Posterior vena cava (tissue), 2 donors: ENCODE measurements around the gene POU3F2. TPM values are rescaled to one million over a fixed set of nuclear protein-coding genes. Genes with fewer than 3 reads are reported as not detected.

Experiments used
- DNase-seq: peaks from one replicate; pipeline ENCODE4 v3.0.0-alpha.2; 2020; ENCODE audit warnings: low spot score
- intact Hi-C, 2 donors: fragments of 100-400 bp; cut with DNase I; formaldehyde crosslinking; loops; one replicate each; pipeline versions ENCODE4 v1.14.1 to v1.14.2; 2022 to 2023
- total RNA-seq, 2 donors: library from RNA; stranded (reverse); fragmentation: NEBNext Ultra II Directional; extraction: Animal tissue kit (Norgen Biotek cat#: 25700); gene quantifications; one replicate each; pipeline ENCODE4 v1.2.1, GENCODE V29; 2021
- donor health status: DM: yes; HTN: yes; CAD: no.
- donor health status: DM: yes; HTN: yes; CAD: no.

POU3F2 gene
- total RNA-seq, 2 donors from 2014 or later = not detected

GRCh38 chr6:98887650-98888049 is 53.3 kb downstream of the POU3F2 start:
- DNase-seq = no peak
- intact Hi-C loops = no loop called here

Other genes with a start within 250 kb of the POU3F2 start
- gene FBXL4, start 113.4 kb downstream of the POU3F2 start, total RNA-seq = 10 to 100 TPM; 13.4 to 14.5 TPM